ENCODE results near the gene URAD. TPM values are rescaled to one million over a fixed set of nuclear protein-coding genes. Genes with fewer than 3 reads are reported as not detected.

Gene URAD
- total RNA-seq, 2 donors from 2014 or later, result 26.9 to 40.7 TPM

DNA sequence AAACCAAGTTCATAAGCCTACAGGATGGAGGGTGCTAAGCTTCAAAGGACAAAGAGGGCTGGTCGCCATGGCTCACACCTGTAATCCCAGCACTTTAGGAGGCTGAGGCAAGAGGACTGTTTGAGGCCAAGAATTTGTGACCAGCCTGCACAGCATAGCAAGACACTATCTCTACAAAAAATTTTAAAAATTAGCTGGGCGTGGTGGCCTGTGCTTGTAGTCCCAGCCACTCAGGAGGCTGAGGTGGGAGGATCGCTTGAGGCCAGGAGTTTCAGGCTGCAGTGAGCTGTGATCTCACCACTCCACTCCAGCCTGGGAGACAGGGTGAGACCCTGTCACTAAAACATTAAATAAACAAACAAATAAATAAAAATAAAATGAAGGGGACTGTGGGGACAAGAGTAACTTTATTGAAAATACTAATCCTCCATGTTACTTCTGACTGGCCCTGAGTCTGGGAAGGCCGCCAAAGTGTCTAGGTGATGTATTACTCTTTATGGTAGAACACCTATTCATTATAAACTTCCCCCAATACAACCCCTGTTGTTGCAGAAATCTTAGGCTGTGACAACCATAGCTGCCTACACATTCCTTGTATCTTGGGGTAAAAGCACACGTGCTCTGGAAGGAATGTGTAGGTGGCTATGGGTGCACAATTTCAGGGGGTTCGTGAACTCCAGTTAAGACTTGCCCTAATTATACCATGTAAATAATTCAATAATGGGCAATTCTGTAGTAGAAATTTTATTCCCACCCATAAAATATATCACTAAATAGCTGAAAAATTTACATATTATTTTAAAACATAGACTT, 14.6 kb upstream of the URAD start:
- Histone ChIP-seq H3K4me3 (no peak overlapping the region), H3K27me3 (no peaks in the 10 kb centered on the region), H3K9ac (ENCODE audit: low read depth in 2 of 2, low read length in 2 of 2) (no peak overlapping the region), H3K36me3 (no peaks in the 10 kb centered on the region), H3K9me3 (no peaks in the 10 kb centered on the region), H3K27ac (no peak overlapping the region), H3K4me1 (no peaks in the 10 kb centered on the region)
- TF ChIP-seq, protein P1, sequence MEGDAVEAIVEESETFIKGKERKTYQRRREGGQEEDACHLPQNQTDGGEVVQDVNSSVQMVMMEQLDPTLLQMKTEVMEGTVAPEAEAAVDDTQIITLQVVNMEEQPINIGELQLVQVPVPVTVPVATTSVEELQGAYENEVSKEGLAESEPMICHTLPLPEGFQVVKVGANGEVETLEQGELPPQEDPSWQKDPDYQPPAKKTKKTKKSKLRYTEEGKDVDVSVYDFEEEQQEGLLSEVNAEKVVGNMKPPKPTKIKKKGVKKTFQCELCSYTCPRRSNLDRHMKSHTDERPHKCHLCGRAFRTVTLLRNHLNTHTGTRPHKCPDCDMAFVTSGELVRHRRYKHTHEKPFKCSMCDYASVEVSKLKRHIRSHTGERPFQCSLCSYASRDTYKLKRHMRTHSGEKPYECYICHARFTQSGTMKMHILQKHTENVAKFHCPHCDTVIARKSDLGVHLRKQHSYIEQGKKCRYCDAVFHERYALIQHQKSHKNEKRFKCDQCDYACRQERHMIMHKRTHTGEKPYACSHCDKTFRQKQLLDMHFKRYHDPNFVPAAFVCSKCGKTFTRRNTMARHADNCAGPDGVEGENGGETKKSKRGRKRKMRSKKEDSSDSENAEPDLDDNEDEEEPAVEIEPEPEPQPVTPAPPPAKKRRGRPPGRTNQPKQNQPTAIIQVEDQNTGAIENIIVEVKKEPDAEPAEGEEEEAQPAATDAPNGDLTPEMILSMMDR (IDR thresholded peaks at IDR 0.05), result no peak
- intact Hi-C loops (cut with DNase I), result no loop called here
- DNase-seq, result no peak

DNA sequence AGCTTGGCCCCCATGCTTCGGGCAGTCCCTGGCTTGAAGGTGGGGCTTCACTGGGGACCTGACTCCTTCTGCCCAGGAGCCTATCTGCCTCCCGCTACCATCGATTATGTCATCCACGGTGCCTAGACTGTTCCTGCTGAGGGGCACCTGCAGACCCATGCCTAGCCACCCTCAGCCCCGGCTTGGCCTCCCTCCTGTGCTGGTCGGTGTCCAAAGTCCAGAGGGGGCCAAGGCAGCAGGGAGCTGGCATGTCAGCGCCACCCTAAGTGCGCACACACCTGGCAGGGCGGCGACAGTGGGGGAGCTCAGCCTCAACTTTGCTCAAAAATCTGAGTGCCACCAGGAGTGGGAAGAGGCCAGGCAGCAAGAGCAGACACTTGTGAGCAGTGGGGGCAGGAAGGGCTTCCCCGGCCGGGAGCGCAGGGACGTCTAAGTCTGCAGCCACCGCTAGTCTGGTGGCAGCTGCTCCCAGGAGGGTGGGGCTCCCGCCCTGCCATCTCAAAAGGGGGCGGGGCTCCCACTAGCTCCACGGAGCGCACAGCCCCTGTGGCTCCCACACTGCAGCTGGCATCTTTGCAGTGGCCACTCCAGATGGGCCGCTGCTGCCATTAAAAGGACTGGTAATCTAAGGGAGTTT, 13.5 kb upstream of the URAD start:
- Histone ChIP-seq H3K36me3 (no peaks in the 10 kb centered on the region), H3K27ac (no peak overlapping the region), H3K4me3 (no peak overlapping the region), H3K9ac (ENCODE audit: low read depth in 2 of 2, low read length in 2 of 2) (no peak overlapping the region), H3K9me3 (no peaks in the 10 kb centered on the region), H3K4me1 (no peaks in the 10 kb centered on the region), H3K27me3 (no peaks in the 10 kb centered on the region)
- no peak for DNase-seq
- TF ChIP-seq, protein P1 (IDR thresholded peaks at IDR 0.05), result no peak
- intact Hi-C loops (cut with DNase I), result no loop called here

DNA sequence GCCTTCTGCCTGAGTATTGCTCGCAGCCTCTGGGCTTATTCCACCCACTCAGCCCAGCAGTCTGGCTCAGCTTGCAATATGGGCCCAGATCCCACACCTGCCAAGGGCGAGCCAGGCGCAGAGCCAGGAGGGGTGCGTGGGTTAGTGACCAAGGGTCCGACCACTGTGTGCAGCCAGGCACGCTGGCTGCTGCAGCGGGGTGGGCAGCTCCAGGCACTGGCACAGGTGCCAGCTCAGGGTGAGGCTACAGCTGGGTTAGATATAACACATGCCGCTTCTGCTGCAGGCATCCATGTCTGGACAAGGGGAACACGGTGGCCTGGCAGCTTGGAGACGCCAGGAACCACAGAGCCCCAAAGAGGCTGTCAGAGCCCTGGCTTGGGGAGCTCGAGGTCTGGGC, 12.6 kb upstream of the URAD start:
- Histone ChIP-seq H3K27me3 (no peaks in the 10 kb centered on the region), H3K36me3 (no peaks in the 10 kb centered on the region), H3K9ac (ENCODE audit: low read depth in 2 of 2, low read length in 2 of 2) (no peak overlapping the region), H3K9me3 (no peaks in the 10 kb centered on the region), H3K4me1 (no peaks in the 10 kb centered on the region), H3K27ac (no peak overlapping the region), H3K4me3 (no peak overlapping the region)
- DNase-seq, result no peak
- TF ChIP-seq, protein P1 (IDR thresholded peaks at IDR 0.05), result no peak
- intact Hi-C loops (cut with DNase I), result no loop called here

DNA sequence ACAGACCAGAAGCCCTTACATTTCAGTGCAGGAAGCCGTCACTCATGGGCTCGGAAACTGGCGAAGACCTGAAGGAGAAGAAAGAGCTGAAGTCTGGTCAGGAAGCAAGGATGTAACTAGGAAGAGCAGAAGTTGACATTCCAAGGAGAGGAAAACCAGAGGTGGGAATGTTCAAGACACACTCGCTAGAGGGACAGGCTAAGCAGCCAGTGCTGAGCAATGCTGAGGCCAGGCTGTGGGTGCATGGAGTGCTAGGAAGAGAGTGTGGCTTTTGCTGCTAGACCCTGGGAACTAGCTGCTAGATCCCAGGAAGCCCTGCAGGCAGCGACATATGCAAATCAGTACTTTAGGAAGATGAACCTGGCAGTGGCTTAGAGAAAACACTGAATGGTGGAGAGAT, 12.1 kb upstream of the URAD start:
- intact Hi-C loops (cut with DNase I), result no loop called here

DNA sequence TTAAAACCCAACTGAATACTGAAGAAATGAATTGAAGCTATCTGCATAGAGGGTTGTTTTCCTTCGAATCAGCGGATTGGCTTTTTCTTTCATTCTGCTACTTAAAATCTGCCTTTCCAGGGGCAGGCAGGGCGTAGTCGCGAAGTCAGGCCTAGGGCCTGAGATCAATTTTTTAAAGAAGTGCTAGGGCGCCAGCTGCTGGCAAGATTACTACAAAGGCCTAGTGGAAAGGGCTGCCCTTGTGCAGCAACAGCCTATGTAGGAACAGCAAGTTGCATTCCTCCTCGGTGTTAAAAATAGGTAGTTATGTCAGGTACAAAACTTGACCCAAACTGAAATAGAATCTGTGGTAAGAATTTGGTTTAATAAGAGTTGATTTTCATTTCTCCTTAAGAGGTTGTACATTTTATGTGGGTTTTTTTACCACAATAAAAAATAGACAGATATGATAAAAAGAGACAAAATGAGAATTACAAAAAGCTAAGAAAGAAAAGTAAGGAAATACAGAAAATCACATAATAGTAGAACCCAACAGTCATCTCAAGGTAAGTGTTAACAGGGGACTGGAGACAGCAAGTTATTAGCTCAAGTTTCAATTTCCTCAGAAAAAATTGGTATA, 9.5 kb upstream of the URAD start:
- no peak overlapping the region for H3K4me3 ChIP-seq
- H3K9ac ChIP-seq (ENCODE audit: low read depth in 2 of 2, low read length in 2 of 2), result no peak overlapping the region
- intact Hi-C loops (cut with DNase I), result no loop called here
- no peak overlapping the region for H3K27ac ChIP-seq
- TF ChIP-seq, protein P1 (IDR thresholded peaks at IDR 0.05), result peak; percentile 33
- H3K36me3 ChIP-seq, result no peaks in the 10 kb centered on the region
- DNase-seq, result peak; percentile 59
- no peaks in the 10 kb centered on the region for H3K4me1 ChIP-seq
- H3K9me3 ChIP-seq, result no peaks in the 10 kb centered on the region
- no peaks in the 10 kb centered on the region for H3K27me3 ChIP-seq

More for the DNA sequence above, 12.1 kb upstream of the URAD start:
- Histone ChIP-seq H3K4me3 (no peak overlapping the region), H3K27me3 (no peaks in the 10 kb centered on the region), H3K9ac (ENCODE audit: low read depth in 2 of 2, low read length in 2 of 2) (no peak overlapping the region), H3K27ac (no peak overlapping the region), H3K9me3 (no peaks in the 10 kb centered on the region), H3K36me3 (no peaks in the 10 kb centered on the region), H3K4me1 (no peaks in the 10 kb centered on the region)
- TF ChIP-seq, protein P1 (IDR thresholded peaks at IDR 0.05), result no peak
- no peak for DNase-seq

All from colonic mucosa (tissue), 4 donors.